SHP77 (cell line): ENCODE data around the gene USH1C.

Experiments used
- DNase-seq, 2 experiments: peaks; one replicate each; lab custom pipeline; 2025; lab: John Stamatoyannopoulos, UW

Gene USH1C

GRCh38 chr11:17547051-17547577 lies 2.9 kb upstream of the USH1C start, which contains the start of gene OTOG:
TSS of gene OTOG (plus strand) at chr11:17547259. CDS start at chr11:17547373, 114 bp downstream.
- DNase-seq = peak in 1 of 2 experiments; percentile 21

GRCh38 chr11:17546240-17546639 lies 2.0 kb upstream of the USH1C start:
- no peak for DNase-seq

GRCh38 chr11:17543574-17544180 lies 539 bp downstream of the USH1C start:
- no peak for DNase-seq

- no peak for DNase-seq
These were observed 1.2 kb downstream of the USH1C start for GRCh38 chr11:17543041-17543440.

GRCh38 chr11:17542249-17542648 lies 2.0 kb downstream of the USH1C start:
- no peak for DNase-seq

- no peak for DNase-seq
These were observed 2.8 kb downstream of the USH1C start for GRCh38 chr11:17541330-17541885.

GRCh38 chr11:17540807-17541206 lies 3.4 kb downstream of the USH1C start:
- no peak for DNase-seq

- no peak for DNase-seq
These were observed 5.5 kb downstream of the USH1C start for GRCh38 chr11:17538731-17539130.

GRCh38 chr11:17538054-17538453 lies 6.2 kb downstream of the USH1C start:
- no peak for DNase-seq

- DNase-seq = no peak
These were observed 7.0 kb downstream of the USH1C start for GRCh38 chr11:17537261-17537660.

GRCh38 chr11:17535488-17535887 lies 8.7 kb downstream of the USH1C start:
- DNase-seq = no peak

GRCh38 chr11:17533778-17534415 lies 10.3 kb downstream of the USH1C start:
- no peak for DNase-seq

- DNase-seq = no peak
These were observed 10.9 kb downstream of the USH1C start for GRCh38 chr11:17533341-17533740.

GRCh38 chr11:17532784-17533183 lies 11.4 kb downstream of the USH1C start:
- no peak for DNase-seq

GRCh38 chr11:17531636-17532113 lies 12.5 kb downstream of the USH1C start:
- DNase-seq = peak in 1 of 2 experiments; percentile 15

- peak; percentile 23 to 50 for DNase-seq
These were observed 13.1 kb downstream of the USH1C start for GRCh38 chr11:17531071-17531600.

GRCh38 chr11:17529844-17530185 lies 14.4 kb downstream of the USH1C start:
- no peak for DNase-seq

- DNase-seq = peak; percentile 33 to 39
These were observed 15.0 kb downstream of the USH1C start for GRCh38 chr11:17528906-17529843.

GRCh38 chr11:17528181-17528691 lies 16.0 kb downstream of the USH1C start:
- DNase-seq = peak in 1 of 2 experiments; percentile 26

GRCh38 chr11:17527628-17527995 lies 16.6 kb downstream of the USH1C start:
- DNase-seq = no peak

GRCh38 chr11:17526931-17527627 lies 17.1 kb downstream of the USH1C start:
- no peak for DNase-seq
